Measurements from ENCODE around the gene HSDL1. TPM values are rescaled to one million over a fixed set of nuclear protein-coding genes. Genes with fewer than 3 reads are reported as not detected.

The HSDL1 gene
- total RNA-seq, 4 donors from 2014 or later: 10.5 to 46.4 (median 22.3) TPM

DNA sequence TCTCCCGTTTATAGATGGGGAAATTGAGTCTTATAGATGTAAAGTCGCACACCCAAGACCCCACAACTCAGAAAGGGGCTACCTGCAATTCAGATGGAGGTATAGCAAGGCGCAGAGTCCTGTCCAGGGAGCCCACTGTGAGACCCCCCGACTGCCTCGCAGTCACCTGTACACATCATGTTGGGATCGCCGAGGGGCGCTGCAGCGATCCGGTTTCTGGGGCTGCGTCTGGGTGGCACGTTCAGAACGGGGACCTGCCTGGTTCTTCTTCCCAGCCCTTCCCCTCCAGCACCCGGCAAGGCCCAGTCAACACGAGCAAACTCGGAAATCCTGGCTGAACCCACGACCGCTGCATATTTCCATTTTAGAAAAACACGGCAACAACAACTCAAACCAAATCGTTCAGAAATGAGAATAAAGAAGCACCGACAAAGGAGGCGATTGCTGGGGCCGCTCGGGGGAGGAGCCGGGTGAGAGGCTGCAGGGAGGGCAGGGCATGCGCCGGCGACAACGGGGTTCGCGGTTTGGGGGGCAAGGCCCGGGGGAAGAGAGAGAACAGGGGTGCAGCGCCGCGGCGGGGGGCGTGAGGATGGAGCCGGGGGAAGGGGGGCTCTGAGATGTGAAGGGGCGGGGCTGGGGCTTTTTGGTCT is 643 bp downstream of the HSDL1 start:
- Histone ChIP-seq H3K9me3 (no peaks in the 10 kb centered on the region), H3K4me1 (peaks cover 0 to 5% of the 10 kb centered on the region in 2 donors), H3K27me3 (no peaks in the 10 kb centered on the region), H3K36me3 (no peaks in the 10 kb centered on the region), H3K4me3 (peak overlapping the region; percentile 81 to 99), H3K27ac (peak overlapping the region; percentile 73 to 76)
- intact Hi-C loops (cut with DNase I; ENCODE audit: low total_unique reads): no loop called here
- peak in 1 of 2 donors; percentile 28 for DNase-seq
- TF ChIP-seq, protein P1, sequence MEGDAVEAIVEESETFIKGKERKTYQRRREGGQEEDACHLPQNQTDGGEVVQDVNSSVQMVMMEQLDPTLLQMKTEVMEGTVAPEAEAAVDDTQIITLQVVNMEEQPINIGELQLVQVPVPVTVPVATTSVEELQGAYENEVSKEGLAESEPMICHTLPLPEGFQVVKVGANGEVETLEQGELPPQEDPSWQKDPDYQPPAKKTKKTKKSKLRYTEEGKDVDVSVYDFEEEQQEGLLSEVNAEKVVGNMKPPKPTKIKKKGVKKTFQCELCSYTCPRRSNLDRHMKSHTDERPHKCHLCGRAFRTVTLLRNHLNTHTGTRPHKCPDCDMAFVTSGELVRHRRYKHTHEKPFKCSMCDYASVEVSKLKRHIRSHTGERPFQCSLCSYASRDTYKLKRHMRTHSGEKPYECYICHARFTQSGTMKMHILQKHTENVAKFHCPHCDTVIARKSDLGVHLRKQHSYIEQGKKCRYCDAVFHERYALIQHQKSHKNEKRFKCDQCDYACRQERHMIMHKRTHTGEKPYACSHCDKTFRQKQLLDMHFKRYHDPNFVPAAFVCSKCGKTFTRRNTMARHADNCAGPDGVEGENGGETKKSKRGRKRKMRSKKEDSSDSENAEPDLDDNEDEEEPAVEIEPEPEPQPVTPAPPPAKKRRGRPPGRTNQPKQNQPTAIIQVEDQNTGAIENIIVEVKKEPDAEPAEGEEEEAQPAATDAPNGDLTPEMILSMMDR (IDR thresholded peaks at IDR 0.05): no peak
- no peak for TF ChIP-seq POLR2A (IDR thresholded peaks at IDR 0.05)

- Histone ChIP-seq H3K4me1 (peaks cover 0 to 5% of the 10 kb centered on the region in 2 donors), H3K36me3 (no peaks in the 10 kb centered on the region), H3K27me3 (no peaks in the 10 kb centered on the region), H3K27ac (peak overlapping the region in 1 of 2 donors; percentile 73), H3K9me3 (no peaks in the 10 kb centered on the region), H3K4me3 (peak overlapping the region; percentile 81 to 99)
- intact Hi-C loops (cut with DNase I; ENCODE audit: low total_unique reads): no loop called here
- no peak for DNase-seq
- TF ChIP-seq, protein P1 (IDR thresholded peaks at IDR 0.05): no peak
- TF ChIP-seq POLR2A (IDR thresholded peaks at IDR 0.05): no peak
Measured at GRCh38 chr16:84143784-84144199, 1.2 kb downstream of the HSDL1 start.

DNA sequence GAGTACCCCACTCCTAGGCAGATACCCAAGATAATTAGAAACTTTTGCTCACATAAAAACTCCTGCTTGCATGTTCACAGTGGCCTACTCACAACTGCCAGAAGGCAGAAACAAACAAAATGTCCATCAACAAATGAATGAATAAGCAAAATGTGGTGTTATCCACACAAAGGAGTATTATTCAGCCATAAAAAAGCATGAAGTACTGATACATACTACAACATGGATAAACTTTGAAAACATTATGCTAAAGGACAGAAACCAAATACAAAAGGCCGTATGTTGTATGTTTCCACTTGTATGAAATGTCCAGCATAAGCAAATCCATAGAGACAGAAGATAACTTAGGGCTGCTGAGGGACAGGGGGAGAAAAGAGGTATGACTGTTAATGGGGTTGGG is 1.9 kb downstream of the HSDL1 start:
- TF ChIP-seq POLR2A (IDR thresholded peaks at IDR 0.05): no peak
- TF ChIP-seq, protein P1 (IDR thresholded peaks at IDR 0.05): no peak
- Histone ChIP-seq H3K27ac (no peak overlapping the region), H3K4me1 (peaks cover 0 to 5% of the 10 kb centered on the region in 2 donors)

DNA sequence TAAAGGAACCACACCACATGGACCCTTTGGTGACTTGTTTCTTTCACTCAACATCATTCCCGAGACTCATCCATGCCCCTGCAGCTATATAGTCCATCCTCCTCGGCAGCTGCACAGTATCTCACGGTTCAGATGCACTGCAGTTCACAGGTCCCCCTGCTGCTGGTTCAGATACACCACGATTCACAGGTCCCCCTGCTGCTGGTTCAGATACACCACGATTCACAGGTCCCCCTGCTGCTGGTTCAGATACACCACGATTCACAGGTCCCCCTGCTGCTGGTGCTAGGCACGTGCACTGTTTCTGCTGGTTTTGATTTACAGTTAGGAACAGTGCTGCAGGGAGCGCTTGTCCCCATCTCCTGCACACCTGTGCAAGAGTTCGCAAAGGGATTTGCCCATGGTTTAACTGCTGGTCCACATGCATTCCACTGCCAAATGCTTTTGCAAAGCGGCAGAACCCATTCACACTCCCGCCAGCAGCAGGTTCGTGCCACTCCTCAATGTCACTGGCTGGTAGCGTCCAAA is 3.8 kb downstream of the HSDL1 start:
- Histone ChIP-seq H3K4me1 (peaks cover 0 to 5% of the 10 kb centered on the region in 2 donors), H3K9me3 (no peaks in the 10 kb centered on the region), H3K27me3 (no peaks in the 10 kb centered on the region), H3K36me3 (no peaks in the 10 kb centered on the region), H3K4me3 (no peak overlapping the region), H3K27ac (no peak overlapping the region)
- TF ChIP-seq, protein P1 (IDR thresholded peaks at IDR 0.05): no peak
- no peak for TF ChIP-seq POLR2A (IDR thresholded peaks at IDR 0.05)
- intact Hi-C loops (cut with DNase I; ENCODE audit: low total_unique reads): no loop called here
- no peak for DNase-seq

More for the DNA sequence above, 1.9 kb downstream of the HSDL1 start:
- H3K9me3 ChIP-seq: no peaks in the 10 kb centered on the region
- no peak for DNase-seq
- intact Hi-C loops (cut with DNase I; ENCODE audit: low total_unique reads): no loop called here
- H3K4me3 ChIP-seq: no peak overlapping the region
- no peaks in the 10 kb centered on the region for H3K27me3 ChIP-seq
- H3K36me3 ChIP-seq: no peaks in the 10 kb centered on the region

GRCh38 chr16:84139628-84140258 is 5.2 kb downstream of the HSDL1 start:
- no peak for DNase-seq
- no peak overlapping the region for H3K4me3 ChIP-seq
- H3K27me3 ChIP-seq: no peaks in the 10 kb centered on the region
- TF ChIP-seq POLR2A (IDR thresholded peaks at IDR 0.05): no peak
- TF ChIP-seq, protein P1 (IDR thresholded peaks at IDR 0.05): no peak
- H3K4me1 ChIP-seq: no peaks in the 10 kb centered on the region
- intact Hi-C loops (cut with DNase I; ENCODE audit: low total_unique reads): no loop called here
- H3K9me3 ChIP-seq: no peaks in the 10 kb centered on the region
- H3K36me3 ChIP-seq: no peaks in the 10 kb centered on the region
- H3K27ac ChIP-seq: no peak overlapping the region
